NB4 (cell line): ENCODE results near the gene SLC9A6.

ENCODE experiments used
- CTCF ChIP-seq: IDR thresholded peaks from one replicate; pipeline ENCODE4 v1.5.1; 2012; ENCODE audit warnings: low read depth, low read length
- MAX ChIP-seq: IDR thresholded peaks from 2 replicates; pipeline ENCODE4 v1.6.1; 2011; ENCODE audit warnings: low read depth, low read length
- MYC ChIP-seq: IDR thresholded peaks from 2 replicates; pipeline ENCODE4 v1.6.1; 2011; ENCODE audit warnings: low read depth, low read length
- POLR2A ChIP-seq: IDR thresholded peaks from 2 replicates; pipeline ENCODE4 v1.6.1; 2011; ENCODE audit warnings: mild to moderate bottlenecking; ENCODE audit not compliant: insufficient read length; ENCODE audit errors: extremely low read depth

GRCh38 chrX:136048446-136048845 is 63.2 kb downstream of the SLC9A6 start:
- no peak for TF ChIP-seq CTCF
- TF ChIP-seq POLR2A: no peak
- TF ChIP-seq MAX: no peak
- no peak for TF ChIP-seq MYC
